ENCODE measurements around the gene KNDC1.
"Not testable (repeated sequence)": the region's sequence is repeated elsewhere in the genome, so short reads cannot be mapped to it uniquely, and the experiment has no call there.

KNDC1 gene

DNA sequence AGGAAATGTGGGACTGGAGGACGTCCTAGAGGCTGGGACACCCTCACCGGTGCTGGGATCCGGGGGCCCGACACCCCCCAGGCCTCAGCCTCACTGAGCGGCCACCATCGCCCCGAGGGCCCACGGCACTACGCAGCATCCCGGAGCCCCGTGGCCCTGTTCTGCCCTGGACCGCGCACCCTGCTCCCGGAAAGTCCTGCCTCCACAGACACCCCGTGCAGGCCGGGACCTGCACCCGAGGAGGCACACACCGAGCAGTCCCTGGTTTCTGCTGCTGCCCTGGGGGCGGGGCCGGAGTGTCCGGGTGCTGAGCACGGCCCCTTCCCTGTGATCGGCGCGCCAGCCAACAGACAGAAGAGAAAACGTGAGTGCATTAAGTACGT is 18.1 kb upstream of the KNDC1 start:
- peak; percentile 55 for DNase-seq

GRCh38 chr10:133142523-133143199 is 17.4 kb upstream of the KNDC1 start:
- peak; percentile 56 for DNase-seq

- peak; percentile 39 for DNase-seq
Observed at GRCh38 chr10:133143200-133143533, 16.9 kb upstream of the KNDC1 start.

GRCh38 chr10:133143546-133143945 is 16.5 kb upstream of the KNDC1 start:
- DNase-seq = peak; percentile 57

DNA sequence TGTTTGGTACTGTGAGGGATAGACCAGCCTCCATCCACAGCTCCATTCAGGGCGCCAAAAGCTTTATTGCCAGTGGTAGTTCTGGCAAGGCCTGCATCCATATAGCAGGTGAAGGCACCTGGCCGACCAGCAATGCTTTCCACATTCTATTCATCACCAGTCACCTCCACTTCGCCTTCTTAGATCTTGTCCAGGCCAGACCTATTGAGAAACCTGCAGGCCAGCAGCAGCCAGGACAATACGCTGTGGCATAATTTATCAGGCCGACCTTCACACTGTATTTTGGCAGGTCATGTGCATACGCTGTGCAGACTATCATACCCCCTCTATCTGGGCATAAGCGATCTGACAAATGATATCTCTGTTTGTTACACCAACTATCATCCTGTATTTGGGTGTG is 15.2 kb upstream of the KNDC1 start:
- DNase-seq = peak; percentile 36

- DNase-seq = no peak
Observed at GRCh38 chr10:133150226-133150625, 9.8 kb upstream of the KNDC1 start.

DNA sequence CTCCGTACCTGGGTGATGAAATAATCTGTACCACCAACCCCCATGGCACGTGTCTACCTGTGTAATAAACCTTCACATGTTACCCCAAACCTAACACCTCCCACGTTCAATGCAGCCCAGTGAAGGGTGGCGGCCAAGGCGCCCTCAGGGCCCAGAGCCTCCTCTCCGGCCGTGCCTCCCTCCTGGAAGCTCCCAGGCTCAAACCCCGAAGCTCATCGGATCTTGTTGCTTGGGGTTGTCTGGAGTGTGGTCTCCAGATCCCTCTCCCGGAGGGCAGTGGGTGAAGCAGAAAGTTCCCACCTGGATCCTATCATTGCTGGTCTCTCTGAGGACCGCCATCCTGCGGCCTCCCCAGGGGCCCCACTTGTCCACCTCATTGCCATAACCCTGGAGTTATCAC is 9.4 kb upstream of the KNDC1 start:
- no peak for DNase-seq

DNA sequence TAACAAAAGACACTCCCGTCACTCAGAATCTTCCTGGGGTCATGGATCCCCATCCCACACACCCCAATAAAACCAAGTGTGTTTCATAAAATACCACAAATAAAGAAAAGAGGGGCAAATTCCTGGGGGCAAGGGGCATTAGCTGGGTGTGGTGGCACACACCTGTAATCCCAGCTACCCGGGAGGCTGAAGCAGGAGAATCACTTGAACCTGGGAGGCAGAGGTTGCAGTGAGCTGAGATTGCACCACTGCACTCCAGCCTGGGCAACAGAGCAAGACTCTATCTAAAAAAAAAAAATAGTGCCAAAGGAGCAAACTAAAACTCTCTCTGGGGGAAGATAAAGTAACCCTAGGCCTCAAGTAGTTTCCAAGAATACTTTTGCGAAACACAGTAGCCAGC is 8.9 kb upstream of the KNDC1 start:
- DNase-seq = not testable (repeated sequence)

DNA sequence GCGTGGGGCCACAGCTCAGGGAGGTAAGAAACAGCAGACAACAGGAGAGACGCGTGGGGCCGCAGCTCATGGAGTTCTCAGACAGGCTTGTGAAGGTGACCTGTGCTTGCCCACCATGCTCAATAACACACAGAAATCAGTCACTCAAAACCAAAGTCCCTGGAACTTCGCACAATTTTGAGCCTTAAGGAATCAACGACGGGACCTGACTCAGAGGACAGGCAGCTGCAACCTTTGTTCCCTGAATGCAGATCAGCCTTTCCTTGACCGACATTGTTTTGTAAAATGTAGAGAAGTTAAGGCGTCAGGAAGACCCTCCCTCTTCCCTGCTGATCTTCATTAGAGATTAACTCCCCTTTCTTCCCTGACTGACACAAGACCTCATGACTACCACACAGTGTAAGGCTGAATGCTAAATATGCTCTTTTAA is 8.5 kb upstream of the KNDC1 start:
- DNase-seq = no peak

DNA sequence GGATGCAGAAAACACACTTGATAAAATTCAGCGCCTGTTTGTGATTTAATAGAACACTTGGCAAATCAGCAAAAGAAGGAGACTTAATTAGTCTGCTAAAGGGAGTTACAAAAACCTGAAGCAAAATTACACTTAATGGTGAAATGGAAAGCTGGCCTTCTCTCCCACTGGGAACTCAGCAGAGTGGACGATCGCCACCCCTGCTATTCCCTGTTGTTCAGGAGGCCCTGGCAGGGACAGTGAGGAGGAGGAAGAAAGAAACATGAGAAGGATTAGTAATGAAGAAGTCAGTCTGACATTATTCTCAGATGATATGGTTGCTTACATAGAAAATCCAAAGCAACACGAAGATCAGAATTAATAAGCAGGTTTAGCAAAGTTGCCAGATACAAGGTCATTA is 5.6 kb upstream of the KNDC1 start:
- no peak for DNase-seq

GRCh38 chr10:133154996-133155778 is 4.8 kb upstream of the KNDC1 start:
- peak; percentile 57 for DNase-seq

DNA sequence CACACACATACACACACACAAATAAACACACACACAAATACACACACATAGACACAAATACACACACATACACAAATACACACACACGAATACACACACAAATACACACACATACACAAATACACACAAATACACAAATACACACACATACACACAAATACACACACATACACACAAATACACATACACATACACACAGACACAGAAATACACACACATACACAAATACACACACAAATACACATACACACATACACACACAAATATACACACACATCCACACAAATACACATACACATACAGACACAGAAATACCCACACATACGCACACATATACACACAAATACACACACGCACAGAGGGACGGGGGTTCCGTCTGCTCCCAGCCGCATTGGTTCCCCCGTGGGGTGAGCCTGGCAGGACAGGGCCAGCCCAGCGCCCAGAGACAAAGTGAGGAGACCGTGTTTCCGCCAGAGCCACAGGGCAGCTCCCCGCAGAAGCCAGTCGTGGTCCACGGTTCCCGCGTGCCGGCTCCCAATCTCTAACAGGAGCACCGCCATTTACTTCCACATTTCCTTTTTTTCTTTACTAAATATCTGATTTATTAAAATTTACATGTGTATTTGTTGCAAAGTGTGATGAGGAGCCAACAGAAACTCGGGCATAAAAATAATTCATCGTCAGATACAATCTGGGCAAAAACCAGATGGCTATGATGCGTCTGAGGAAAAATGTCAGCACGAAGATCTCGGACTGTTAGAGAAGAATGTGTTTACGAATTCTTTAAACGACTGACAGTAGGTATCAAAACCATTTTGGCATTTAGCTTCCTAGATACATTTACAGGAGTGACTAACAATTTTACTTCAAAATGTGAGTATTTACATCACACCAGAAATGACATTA is 3.1 kb upstream of the KNDC1 start:
- peak; percentile 36 for DNase-seq

- DNase-seq = peak; percentile 58
Observed at GRCh38 chr10:133157662-133158436, 2.2 kb upstream of the KNDC1 start.

DNA sequence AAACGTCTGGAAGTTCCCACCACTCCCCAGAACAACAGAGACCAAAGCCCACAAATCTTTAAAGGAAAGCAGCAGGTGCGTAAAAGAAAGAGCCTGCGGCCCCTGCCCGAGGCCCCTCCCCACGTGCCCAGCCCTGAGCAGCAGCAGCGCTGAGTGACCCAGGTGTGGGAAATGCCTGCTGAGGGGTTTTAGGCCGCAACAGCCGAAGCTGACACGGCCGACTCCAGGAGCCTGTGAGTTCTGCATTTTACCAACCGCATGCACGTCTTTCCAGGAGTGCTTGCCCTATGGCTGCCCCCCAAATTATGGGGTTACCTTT is 1.6 kb upstream of the KNDC1 start:
- DNase-seq = no peak

GRCh38 chr10:133158756-133159610 is 1.0 kb upstream of the KNDC1 start:
- peak; percentile 60 for DNase-seq

- DNase-seq = no peak
Observed at GRCh38 chr10:133159611-133159949, 439 bp upstream of the KNDC1 start.

GRCh38 chr10:133160826-133161471 is 930 bp downstream of the KNDC1 start:
- peak; percentile 58 for DNase-seq

GRCh38 chr10:133161486-133162109 is 1.6 kb downstream of the KNDC1 start:
- peak; percentile 49 for DNase-seq

- peak; percentile 41 for DNase-seq
Observed at GRCh38 chr10:133162178-133162909, 2.3 kb downstream of the KNDC1 start.
